Vagina (tissue), 2 donors: ENCODE measurements around the gene ZNF180.

ENCODE experiments used
- CTCF ChIP-seq, 3 experiments: fragments of 450-650 bp in 2 of 3; fragments of 200-600 bp in 1 of 3; sonication (generic) in 1 of 3; IDR thresholded peaks; one replicate each; pipeline ENCODE4 v1.5.1; 2017 to 2019; ENCODE audit warnings: antibody characterized with exemption in 3 of 3, mild to moderate bottlenecking in 2 of 3, moderate library complexity in 2 of 3
- POLR2A ChIP-seq, 2 donors: fragments of 450-650 bp; IDR thresholded peaks; one replicate each; pipeline ENCODE4 v1.6.1; 2017; ENCODE audit warnings: antibody characterized with exemption in 2 of 2, mild to moderate bottlenecking in 2 of 2, moderate library complexity in 2 of 2
- POLR2AphosphoS5 ChIP-seq, 2 donors: sonication (generic); formaldehyde crosslinking; IDR thresholded peaks; one replicate each; pipeline ENCODE4 v1.9.0; 2017; ENCODE audit warnings: antibody characterized with exemption in 2 of 2, mild to moderate bottlenecking in 2 of 2, low read depth in 1 of 2; ENCODE audit not compliant: insufficient read depth in 1 of 2

DNA sequence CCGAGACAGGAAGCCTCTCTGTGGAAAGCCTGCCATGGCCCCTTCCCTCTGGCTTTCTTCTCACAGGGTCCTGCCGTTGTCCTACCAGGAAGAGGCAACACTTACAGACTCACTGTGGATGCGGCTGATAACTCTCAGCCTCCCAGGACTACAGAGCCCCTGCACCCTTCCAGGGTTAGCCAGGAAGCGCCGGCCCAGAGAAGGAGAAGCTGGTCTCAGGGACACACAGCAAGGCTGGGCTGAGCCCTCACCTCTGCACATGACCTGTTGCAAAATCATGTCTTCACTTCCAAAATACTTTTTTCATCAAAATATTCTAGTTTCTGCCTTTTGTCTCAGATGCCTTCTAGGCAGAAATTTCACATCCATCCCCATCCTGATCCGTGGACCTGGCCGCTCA, 27.2 kb upstream of the ZNF180 start:
- TF ChIP-seq CTCF (IDR thresholded peaks at IDR 0.05) (no peak), POLR2A (IDR thresholded peaks at IDR 0.05) (no peak), POLR2AphosphoS5 (IDR thresholded peaks at IDR 0.05; ENCODE audit: insufficient read depth in 1 of 2, low read depth in 1 of 2) (no peak)
